Right lobe of liver (tissue), 6 donors: ENCODE measurements around the gene IRF2. TPM values are rescaled to one million over a fixed set of nuclear protein-coding genes. Genes with fewer than 3 reads are reported as not detected.

Source experiments
- ATAC-seq, 4 donors: fragments of 200-7000 bp; cut with Tn5 transposase; one replicate each; pipeline ENCODE4 v1.9.1; 2020; ENCODE audit warnings: mild to moderate bottlenecking in 4 of 4, moderate library complexity in 4 of 4
- DNase-seq, 3 donors: peaks; one replicate each; pipeline ENCODE4 v3.0.0-alpha.2; 2020
- H3K27ac ChIP-seq, 3 donors: fragments of 200-600 bp; one replicate each; pipeline ENCODE4 v1.8.0; 2022
- H3K27me3 ChIP-seq, 2 donors: fragments of 200-600 bp; one replicate each; pipeline ENCODE4 v1.8.0; 2022
- H3K36me3 ChIP-seq, 4 donors: fragments of 200-600 bp; sonication (generic) in 1 of 4; one replicate each; pipeline versions ENCODE4 v1.5.1 to v1.8.0; 2017 to 2022; ENCODE audit warnings: control low read depth in 1 of 4
- H3K4me1 ChIP-seq, 4 donors: fragments of 200-600 bp; sonication (generic) in 1 of 4; one replicate each; pipeline versions ENCODE4 v1.5.1 to v1.8.0; 2017 to 2022; ENCODE audit warnings: control low read depth in 1 of 4
- H3K4me3 ChIP-seq, 3 donors: fragments of 200-600 bp; one replicate each; pipeline ENCODE4 v1.8.0; 2022
- H3K9me3 ChIP-seq, 4 donors: fragments of 200-600 bp; sonication (generic) in 1 of 4; one replicate each; pipeline versions ENCODE4 v1.5.1 to v1.8.0; 2017 to 2022; ENCODE audit warnings: control low read depth in 1 of 4
- CTCF ChIP-seq, 4 donors: fragments of 200-600 bp in 3 of 4; fragments of 450-650 bp in 1 of 4; IDR thresholded peaks; one replicate each; pipeline versions ENCODE4 v1.5.1 to v1.8.0; 2016 to 2022; ENCODE audit warnings: antibody characterized with exemption in 4 of 4, mild to moderate bottlenecking in 2 of 4
- POLR2A ChIP-seq: fragments of 450-650 bp; IDR thresholded peaks from one replicate; pipeline ENCODE4 v1.6.1; 2017; ENCODE audit warnings: antibody characterized with exemption, mild to moderate bottlenecking
- WGBS: methylation state at CpG from one replicate; pipeline ENCODE4 v1.1.6; 2018; ENCODE audit warnings: low coverage, low lambda C conversion rate; ENCODE audit not compliant: insufficient coverage; ENCODE audit errors: missing lambda C conversion rate; 5-methylcytosine and 5-hydroxymethylcytosine counted together
- intact Hi-C, 2 donors: fragments of 100-400 bp; cut with DNase I; formaldehyde crosslinking; loops; one replicate each; pipeline versions ENCODE4 v1.11.2 to v1.14.1; 2022
- total RNA-seq, 6 experiments: library from RNA; depleted of rRNA in 2 of 6; stranded (reverse); fragments of >200 nt in 2 of 6; fragmentation: NEBNext Ultra II Directional in 3 of 6; extraction: Animal tissue kit (Norgen Biotek cat#: 25700) in 3 of 6; gene quantifications; one replicate each; pipeline versions ENCODE4 v1.1.0 to v1.2.4, GENCODE V29; 2016 to 2023
- donor health status: DM: no; HTN: yes; CAD: no.
- donor health status: DM: no; HTN: no; CAD: no.
- donor health status: DM: no; HTN: no; CAD: no.
- donor health status: DM: no; HTN: yes; CAD: no.
- donor health status: DM: no; HTN: yes; CAD: no.

Gene IRF2
- total RNA-seq, 6 experiments from 2014 or later, result 16.9 to 29.0 (median 21.3) TPM

- intact Hi-C loops, result no loop called here
- Histone ChIP-seq H3K4me1 (peaks cover 0 to 34% (median 7%) of the 10 kb centered on the region in 4 donors), H3K36me3 (no peaks in the 10 kb centered on the region), H3K9me3 (no peaks in the 10 kb centered on the region), H3K4me3 (no peak overlapping the region), H3K27me3 (no peaks in the 10 kb centered on the region), H3K27ac (peak overlapping the region in 2 of 3 donors; percentile 16 to 22)
- ATAC-seq, result no peak
- DNase-seq, result no peak
- no peak for TF ChIP-seq CTCF (IDR thresholded peaks at IDR 0.05)
- TF ChIP-seq POLR2A, result no peak
- 76% methylated on average over 9 of the region's 13 CpGs for WGBS
Observed at GRCh38 chr4:184434021-184434420, 40.3 kb downstream of the IRF2 start.

DNA sequence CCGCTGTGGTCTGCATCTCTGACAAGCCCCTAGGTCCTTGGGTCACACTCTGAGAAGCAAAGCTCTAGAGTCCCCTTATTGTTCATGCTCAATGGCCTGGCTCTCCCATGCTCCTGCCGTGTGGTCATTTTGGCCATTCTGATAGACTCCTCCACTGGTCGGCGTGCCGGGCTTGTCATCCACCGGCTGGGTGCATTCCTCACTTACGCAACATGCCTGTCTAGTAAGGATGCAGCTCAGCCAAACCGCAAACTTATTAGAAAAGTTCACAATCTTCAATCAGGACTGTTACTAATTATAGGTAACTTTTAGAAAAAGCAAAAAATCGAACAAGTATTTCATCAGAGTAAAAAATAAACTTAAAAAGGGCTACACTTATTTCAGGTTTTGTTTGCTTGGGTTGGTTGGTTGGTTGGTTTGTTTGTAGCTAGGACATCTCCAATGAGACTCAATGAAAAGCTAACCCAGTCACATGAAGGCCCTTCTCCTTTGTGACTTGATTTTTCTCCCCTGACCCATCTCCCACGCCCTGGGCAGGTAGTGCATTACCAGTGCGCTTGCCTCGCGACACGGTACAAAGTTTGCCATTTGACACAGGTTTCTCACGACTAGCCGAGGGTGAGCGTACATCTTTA is 41.0 kb downstream of the IRF2 start:
- no peaks in the 10 kb centered on the region for H3K27me3 ChIP-seq
- ATAC-seq (peak; percentile 88 to 91 (median 90)), DNase-seq (peak; percentile 72 to 84 (median 80))
- WGBS, result 46% methylated on average over 16 of the region's 17 CpGs
- H3K27ac ChIP-seq, result peak overlapping the region; percentile 9 to 22 (median 16)
- no peak overlapping the region for H3K4me3 ChIP-seq
- H3K9me3 ChIP-seq, result no peaks in the 10 kb centered on the region
- intact Hi-C loops, result no loop called here
- TF ChIP-seq CTCF (IDR thresholded peaks at IDR 0.05), result peak in 3 of 4 donors; percentile 18 to 33 (median 21)
- TF ChIP-seq POLR2A, result no peak
- peaks cover 0 to 28% (median 7%) of the 10 kb centered on the region in 4 donors for H3K4me1 ChIP-seq
- peaks cover 0 to 6% (median 3%) of the 10 kb centered on the region in 4 donors for H3K36me3 ChIP-seq

GRCh38 chr4:184432127-184432922 is 42.0 kb downstream of the IRF2 start:
- DNase-seq (no peak), ATAC-seq (peak; percentile 4 to 42 (median 18))
- H3K27ac ChIP-seq, result peak overlapping the region in 1 of 3 donors; percentile 9
- WGBS, result 91% methylated on average over 10 of the region's 16 CpGs
- peaks cover 0 to 23% (median 7%) of the 10 kb centered on the region in 4 donors for H3K4me1 ChIP-seq
- H3K9me3 ChIP-seq, result no peaks in the 10 kb centered on the region
- no peaks in the 10 kb centered on the region for H3K27me3 ChIP-seq
- TF ChIP-seq CTCF (IDR thresholded peaks at IDR 0.05) (no peak), POLR2A (no peak)
- intact Hi-C loops, result no loop called here
- H3K36me3 ChIP-seq, result peaks cover 0 to 14% (median 7%) of the 10 kb centered on the region in 4 donors
- H3K4me3 ChIP-seq, result no peak overlapping the region

GRCh38 chr4:184430163-184430562 is 44.2 kb downstream of the IRF2 start:
- Histone ChIP-seq H3K4me3 (no peak overlapping the region), H3K27ac (no peak overlapping the region), H3K27me3 (no peaks in the 10 kb centered on the region), H3K36me3 (peaks cover 0 to 35% (median 15%) of the 10 kb centered on the region in 4 donors), H3K9me3 (no peaks in the 10 kb centered on the region), H3K4me1 (peaks cover 0 to 26% (median 7%) of the 10 kb centered on the region in 4 donors)
- no peak for ATAC-seq
- intact Hi-C loops, result no loop called here
- WGBS, result 86% methylated on average over 6 of the region's 6 CpGs
- no peak for DNase-seq
- TF ChIP-seq POLR2A (no peak), CTCF (IDR thresholded peaks at IDR 0.05) (no peak)
